ENCODE measurements around the gene CDC42EP5.

The CDC42EP5 gene

DNA sequence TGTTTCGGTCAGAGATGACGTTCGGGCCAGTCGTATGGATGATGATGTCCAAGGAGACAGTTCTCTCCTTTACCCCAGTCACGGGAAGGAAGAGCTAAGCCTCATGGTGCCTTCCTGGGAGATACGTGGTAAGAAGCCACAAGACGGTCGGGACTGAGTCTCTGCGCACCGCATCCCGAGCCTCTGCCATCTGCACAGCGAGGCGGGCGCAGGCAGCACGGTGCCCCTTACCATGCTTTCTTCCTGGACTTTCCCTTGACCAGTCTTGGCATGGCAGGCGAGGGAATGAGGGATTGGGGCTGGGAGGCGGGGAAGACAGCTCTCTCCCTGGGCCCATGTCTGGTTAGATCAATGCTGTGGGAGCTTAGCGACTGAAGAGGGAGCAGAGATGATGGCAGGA is 19.5 kb upstream of the CDC42EP5 start:
- no peak overlapping the region for H3K27ac ChIP-seq
- TF ChIP-seq, protein P1, sequence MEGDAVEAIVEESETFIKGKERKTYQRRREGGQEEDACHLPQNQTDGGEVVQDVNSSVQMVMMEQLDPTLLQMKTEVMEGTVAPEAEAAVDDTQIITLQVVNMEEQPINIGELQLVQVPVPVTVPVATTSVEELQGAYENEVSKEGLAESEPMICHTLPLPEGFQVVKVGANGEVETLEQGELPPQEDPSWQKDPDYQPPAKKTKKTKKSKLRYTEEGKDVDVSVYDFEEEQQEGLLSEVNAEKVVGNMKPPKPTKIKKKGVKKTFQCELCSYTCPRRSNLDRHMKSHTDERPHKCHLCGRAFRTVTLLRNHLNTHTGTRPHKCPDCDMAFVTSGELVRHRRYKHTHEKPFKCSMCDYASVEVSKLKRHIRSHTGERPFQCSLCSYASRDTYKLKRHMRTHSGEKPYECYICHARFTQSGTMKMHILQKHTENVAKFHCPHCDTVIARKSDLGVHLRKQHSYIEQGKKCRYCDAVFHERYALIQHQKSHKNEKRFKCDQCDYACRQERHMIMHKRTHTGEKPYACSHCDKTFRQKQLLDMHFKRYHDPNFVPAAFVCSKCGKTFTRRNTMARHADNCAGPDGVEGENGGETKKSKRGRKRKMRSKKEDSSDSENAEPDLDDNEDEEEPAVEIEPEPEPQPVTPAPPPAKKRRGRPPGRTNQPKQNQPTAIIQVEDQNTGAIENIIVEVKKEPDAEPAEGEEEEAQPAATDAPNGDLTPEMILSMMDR (conservative IDR thresholded peaks at IDR 0.05), result no peak
- TF ChIP-seq ZFX (IDR thresholded peaks at IDR 0.05), result no peak

DNA sequence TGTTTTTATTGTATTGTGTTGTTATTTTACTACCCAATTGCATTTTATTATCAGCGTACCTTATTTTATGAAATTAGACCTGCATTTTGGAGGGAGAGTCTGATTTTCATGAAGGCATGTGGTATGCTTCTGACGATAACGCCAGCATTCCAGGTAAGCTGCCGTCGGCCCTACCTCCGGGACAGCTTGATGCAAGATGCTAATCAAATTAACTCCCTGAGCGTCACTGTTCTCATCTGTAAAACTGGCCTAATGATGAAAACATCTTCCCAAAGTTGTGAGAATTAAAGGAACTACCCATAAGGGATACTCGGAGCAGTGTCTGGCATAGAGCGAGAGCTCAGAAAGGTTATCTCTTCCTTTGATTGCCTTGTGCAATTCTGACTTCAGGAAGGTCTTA is 16.7 kb upstream of the CDC42EP5 start:
- no peak for TF ChIP-seq ZFX (IDR thresholded peaks at IDR 0.05)
- H3K27ac ChIP-seq, result no peak overlapping the region

DNA sequence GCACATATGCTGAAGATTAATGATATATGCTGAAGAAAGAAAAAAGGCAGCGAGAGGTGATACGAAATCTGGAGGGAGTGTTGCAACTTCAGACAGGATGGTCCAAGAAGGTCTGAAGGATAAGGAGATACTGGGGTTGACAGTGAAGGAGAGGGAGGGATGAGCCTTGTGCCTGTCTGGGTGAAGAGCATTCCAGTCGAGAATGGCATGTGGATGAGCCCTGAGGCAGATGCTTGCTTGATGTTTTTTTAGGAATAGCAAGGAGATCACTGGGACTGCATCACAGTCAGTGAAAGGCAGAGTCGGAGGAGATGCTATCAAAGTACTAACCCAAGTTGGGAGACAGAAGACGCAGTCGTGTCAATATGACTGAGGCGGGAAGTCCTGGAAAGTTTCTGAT is 16.2 kb upstream of the CDC42EP5 start:
- no peak for TF ChIP-seq ZFX (IDR thresholded peaks at IDR 0.05)
- H3K27ac ChIP-seq, result no peak overlapping the region

DNA sequence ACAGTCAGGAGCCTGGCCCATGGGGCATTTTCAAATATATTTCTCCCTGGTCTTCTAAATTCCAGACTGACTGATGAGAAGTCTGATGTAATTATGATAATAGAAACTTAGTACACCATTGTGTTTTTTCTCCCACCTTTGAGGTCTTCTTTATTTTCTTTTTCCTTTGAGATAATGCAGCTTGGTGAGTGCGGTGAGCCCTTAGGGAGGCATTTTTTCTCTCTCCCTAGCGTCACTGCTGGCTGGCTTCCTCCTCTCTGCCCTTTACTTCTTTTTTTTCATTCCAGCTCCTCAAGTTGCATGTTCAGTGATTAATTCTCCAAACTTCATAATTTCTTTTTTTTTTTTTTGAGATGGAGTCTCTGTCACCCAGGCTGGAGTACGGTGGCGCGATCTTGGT is 12.8 kb upstream of the CDC42EP5 start:
- TF ChIP-seq ZFX (IDR thresholded peaks at IDR 0.05), result no peak
- TF ChIP-seq, protein P1 (conservative IDR thresholded peaks at IDR 0.05), result no peak
- H3K27ac ChIP-seq, result no peak overlapping the region

DNA sequence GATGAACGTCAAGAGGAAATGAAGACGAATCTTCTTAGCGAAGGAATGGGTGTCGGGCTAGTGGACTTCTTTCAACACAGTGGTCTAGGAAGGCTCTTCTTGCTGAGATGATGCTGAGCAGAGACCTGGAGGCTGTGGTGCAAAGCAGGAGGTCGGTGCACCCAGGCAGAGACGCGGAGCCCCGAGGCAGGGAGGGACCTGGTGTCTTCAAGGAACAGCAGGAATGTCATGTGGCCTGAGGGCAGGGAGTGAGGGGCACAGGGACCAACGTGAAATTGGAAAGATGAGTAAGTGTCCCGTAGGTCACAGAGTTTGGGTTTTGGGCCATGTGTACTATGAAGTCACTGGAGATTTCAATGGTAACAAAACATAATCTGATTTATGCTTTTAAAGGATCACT is 11.4 kb upstream of the CDC42EP5 start:
- TF ChIP-seq, protein P1 (conservative IDR thresholded peaks at IDR 0.05), result no peak
- no peak for TF ChIP-seq ZFX (IDR thresholded peaks at IDR 0.05)
- no peak overlapping the region for H3K27ac ChIP-seq

DNA sequence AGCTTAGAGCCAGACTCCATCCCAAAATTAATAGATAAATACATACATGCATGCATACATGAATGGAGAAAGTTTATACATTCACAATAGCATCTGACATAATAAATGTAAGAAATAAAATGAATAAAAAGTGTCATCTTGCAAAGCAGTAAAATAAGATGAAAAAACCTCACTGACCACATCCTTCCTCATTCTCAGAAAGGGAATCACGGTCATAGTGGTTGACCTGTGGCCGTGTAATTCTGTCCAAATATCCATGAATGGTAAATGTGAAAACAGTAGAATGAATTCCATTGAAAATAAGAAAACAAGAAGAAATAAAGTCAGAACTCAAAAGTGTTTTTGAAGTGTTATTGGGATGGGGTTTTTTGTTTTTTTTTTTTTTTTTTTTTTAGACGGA is 9.8 kb upstream of the CDC42EP5 start:
- no peak overlapping the region for H3K27ac ChIP-seq
- TF ChIP-seq, protein P1 (conservative IDR thresholded peaks at IDR 0.05), result no peak
- no peak for TF ChIP-seq ZFX (IDR thresholded peaks at IDR 0.05)

DNA sequence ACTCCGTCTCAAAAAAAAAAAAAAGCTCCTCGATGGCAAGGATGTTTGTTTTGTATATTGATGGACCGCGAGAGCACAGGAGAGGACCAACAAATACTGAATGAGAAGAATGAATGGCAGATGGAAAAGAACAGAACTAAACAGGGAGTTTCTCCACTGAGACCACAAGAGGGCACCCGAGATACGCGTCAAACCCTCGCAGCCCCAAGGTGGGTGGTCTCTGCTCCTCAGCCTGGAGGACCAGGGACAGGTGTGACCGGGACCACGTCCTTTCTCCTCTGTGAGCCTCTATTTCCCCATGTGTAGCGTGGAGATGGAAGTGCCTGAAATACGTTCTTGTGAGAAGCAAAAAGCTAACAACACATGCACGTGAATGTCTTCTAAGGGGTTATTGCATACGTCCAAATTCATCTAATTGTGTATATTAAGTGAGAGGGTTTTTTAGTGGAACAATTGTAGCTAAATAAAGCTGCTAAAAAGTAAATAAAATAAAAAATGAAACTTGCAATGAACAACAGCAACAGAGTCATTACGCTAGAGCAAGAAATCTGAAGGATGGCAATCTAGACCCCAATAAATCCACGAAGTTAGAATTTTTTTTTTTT is 8.3 kb upstream of the CDC42EP5 start:
- TF ChIP-seq, protein P1 (conservative IDR thresholded peaks at IDR 0.05), result peak; percentile 89
- no peak for TF ChIP-seq ZFX (IDR thresholded peaks at IDR 0.05)
- H3K27ac ChIP-seq, result no peak overlapping the region

DNA sequence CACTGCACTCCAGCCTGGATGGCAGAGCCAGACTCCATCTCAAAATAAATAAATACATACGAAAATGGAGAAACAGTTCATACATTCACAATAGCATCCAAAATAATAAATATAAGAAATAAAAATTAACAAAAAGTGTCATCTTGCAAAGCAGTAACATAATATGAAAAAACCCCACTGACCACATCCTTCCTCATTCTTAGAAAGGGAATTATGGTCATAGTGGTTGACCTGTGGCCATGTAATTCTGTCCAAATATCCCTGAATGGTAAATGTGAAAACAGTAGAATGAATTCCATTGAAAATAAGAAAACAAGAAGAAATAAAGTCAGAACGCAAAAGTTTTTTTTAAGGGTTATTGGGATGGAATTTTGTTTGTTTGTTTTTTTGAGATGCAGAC is 7.0 kb upstream of the CDC42EP5 start:
- TF ChIP-seq, protein P1 (conservative IDR thresholded peaks at IDR 0.05), result no peak
- no peak for TF ChIP-seq ZFX (IDR thresholded peaks at IDR 0.05)
- no peak overlapping the region for H3K27ac ChIP-seq
